A549 (cell line): ENCODE results near the gene NTNG2. TPM values are rescaled to one million over a fixed set of nuclear protein-coding genes. Genes with fewer than 3 reads are reported as not detected.

ENCODE experiments used
- ATAC-seq, 2 experiments: fragments of 200-7000 bp in 1 of 2; fragments of >200 bp in 1 of 2; cut with Nextera tagmentation in 1 of 2; cut with Tn5 transposase in 1 of 2; 3 replicates each; pipeline versions ENCODE4 v1.8.0 to v1.9.1; 2018 to 2020; ENCODE audit warnings: mild to moderate bottlenecking in 1 of 2, moderate library complexity in 1 of 2
- CTCF ChIA-PET: fragments of 300-600 bp; sonication (Branson Sonifier 250); formaldehyde crosslinking; extraction: SDS; loops from one replicate; lab custom pipeline; 2021; ENCODE audit warnings: antibody characterized with exemption, inconsistent platforms; lab: Yijun Ruan, JAX
- POLR2A ChIA-PET: fragments of 350-600 bp; formaldehyde crosslinking; extraction: SDS; loops from one replicate; lab custom pipeline; 2021; ENCODE audit warnings: antibody characterized with exemption, inconsistent platforms; lab: Yijun Ruan, JAX
- DNase-seq, 2 experiments: peaks; one replicate each; pipeline versions ENCODE4 v3.0.0 to v3.0.0-alpha.2; 2011 to 2016; ENCODE audit warnings: low read depth in 1 of 2, low spot score in 1 of 2
- FAIRE-seq: peaks from 2 replicates; lab custom pipeline; 2011; peaks lifted over from hg19 to GRCh38; lab: Jason Lieb, UNC
- H3K27ac ChIP-seq, 2 experiments: fragments of >200 bp; sonication (Bioruptor Twin); formaldehyde crosslinking; 3 replicates each; pipeline ENCODE4 v1.5.1; 2016 to 2017
- H3K4me1 ChIP-seq: fragments of >200 bp; sonication (Bioruptor Twin); formaldehyde crosslinking; 3 replicates; pipeline ENCODE4 v1.6.1; 2016
- H3K4me2 ChIP-seq: fragments of >200 bp; sonication (Bioruptor Twin); formaldehyde crosslinking; 3 replicates; pipeline ENCODE4 v1.6.1; 2016
- H3K4me3 ChIP-seq: fragments of >200 bp; sonication (Bioruptor Twin); formaldehyde crosslinking; 3 replicates; pipeline ENCODE4 v1.5.1; 2016
- H3K9me3 ChIP-seq: fragments of >200 bp; sonication (Bioruptor Twin); formaldehyde crosslinking; 3 replicates; pipeline ENCODE4 v1.6.1; 2016
- CHD2 ChIP-seq: fragments of 150-350 bp; IDR thresholded peaks from 2 replicates; pipeline ENCODE4 v1.6.1; 2014; ENCODE audit warnings: low read length; ENCODE audit not compliant: partially characterized antibody
- CHD4 ChIP-seq: fragments of 200-600 bp; sonication (generic); IDR thresholded peaks from 2 replicates; pipeline ENCODE4 v1.6.1; 2016; ENCODE audit warnings: antibody characterized with exemption, mild to moderate bottlenecking, borderline replicate concordance
- ESRRA ChIP-seq: fragments of 150-350 bp; IDR thresholded peaks from 2 replicates; pipeline ENCODE4 v1.6.1; 2014; ENCODE audit warnings: mild to moderate bottlenecking, low read length, borderline replicate concordance
- HOXB13 ChIP-seq: fragments of 250-450 bp; sonication (Bioruptor Pico); IDR thresholded peaks from 2 replicates; pipeline ENCODE4 v1.5.0; 2020; ENCODE audit warnings: low read depth, mild to moderate bottlenecking, moderate library complexity
- JUNB ChIP-seq: fragments of >200 bp; sonication (Bioruptor Twin); formaldehyde crosslinking; IDR thresholded peaks from 2 replicates; pipeline ENCODE4 v1.6.1; 2016
- KDM1A ChIP-seq: fragments of 200-600 bp; sonication (generic); IDR thresholded peaks from 2 replicates; pipeline ENCODE4 v1.6.1; 2016; ENCODE audit warnings: low read depth, mild to moderate bottlenecking
- KDM5A ChIP-seq: fragments of 200-600 bp; sonication (generic); IDR thresholded peaks from 2 replicates; pipeline ENCODE4 v1.6.1; 2016; ENCODE audit warnings: antibody characterized with exemption, mild to moderate bottlenecking
- MAZ ChIP-seq: fragments of 150-350 bp; IDR thresholded peaks from 2 replicates; pipeline ENCODE4 v1.6.1; 2014; ENCODE audit warnings: antibody characterized with exemption, low read depth, low read length, borderline replicate concordance
- NPAS2 ChIP-seq: fragments of 250-450 bp; sonication (Bioruptor Pico); IDR thresholded peaks from 2 replicates; pipeline ENCODE4 v1.8.0; 2022; ENCODE audit warnings: mild to moderate bottlenecking, moderate library complexity, borderline replicate concordance
- POLR2A ChIP-seq: IDR thresholded peaks from 2 replicates; pipeline ENCODE4 v1.6.1; 2012; ENCODE audit warnings: mild to moderate bottlenecking, low read length
- RCOR1 ChIP-seq: fragments of 150-350 bp; IDR thresholded peaks from 2 replicates; pipeline ENCODE4 v1.6.1; 2014; ENCODE audit warnings: antibody characterized with exemption, low read length, low read depth
- SMC3 ChIP-seq: fragments of >200 bp; sonication (Bioruptor Twin); formaldehyde crosslinking; IDR thresholded peaks from 3 replicates; pipeline ENCODE4 v1.6.1; 2018; ENCODE audit warnings: inconsistent platforms
- WGBS: methylation state at CpG from one replicate; pipeline ENCODE4 v1.1.6; 2017; ENCODE audit errors: missing lambda C conversion rate; 5-methylcytosine and 5-hydroxymethylcytosine counted together
- polyA plus RNA-seq, 4 experiments: library from polyadenylated mRNA; depleted of rRNA in 3 of 4; stranded (reverse); fragments of >200 nt; fragmentation: RNase III in 1 of 4; extraction: RNeasy Plus Mini Kit Qiagen cat#74134 plus additional on column Dnase treatment in 1 of 4; gene quantifications; 2 replicates in 3 of 4; 3 replicates in 1 of 4; pipeline ENCODE4 v1.2.3, GENCODE V29; 2011 to 2017
- TF ChIP-seq, protein P1 (sequence below): fragments of >200 bp; sonication (Bioruptor Twin); formaldehyde crosslinking; IDR thresholded peaks from 3 replicates; pipeline ENCODE4 v1.5.1; 2016
- TF ChIP-seq, protein P2 (sequence below): fragments of 150-350 bp; IDR thresholded peaks from 2 replicates; pipeline ENCODE4 v1.6.1; 2014; ENCODE audit warnings: low read depth, mild to moderate bottlenecking, low read length
- TF ChIP-seq, protein P3 (sequence below): fragments of 250-450 bp; sonication (Bioruptor Pico); IDR thresholded peaks from 2 replicates; pipeline ENCODE4 v1.5.0; 2021; ENCODE audit warnings: mild to moderate bottlenecking, moderate library complexity, borderline replicate concordance
- TF ChIP-seq, protein P4 (sequence below): fragments of >200 bp; sonication (Bioruptor Twin); formaldehyde crosslinking; IDR thresholded peaks from 3 replicates; pipeline ENCODE4 v1.6.1; 2016

NTNG2 gene
- polyA plus RNA-seq, 2 of the 4 experiments (the other 2 are of a cell fraction) = 0.52 to 1.0 TPM

DNA sequence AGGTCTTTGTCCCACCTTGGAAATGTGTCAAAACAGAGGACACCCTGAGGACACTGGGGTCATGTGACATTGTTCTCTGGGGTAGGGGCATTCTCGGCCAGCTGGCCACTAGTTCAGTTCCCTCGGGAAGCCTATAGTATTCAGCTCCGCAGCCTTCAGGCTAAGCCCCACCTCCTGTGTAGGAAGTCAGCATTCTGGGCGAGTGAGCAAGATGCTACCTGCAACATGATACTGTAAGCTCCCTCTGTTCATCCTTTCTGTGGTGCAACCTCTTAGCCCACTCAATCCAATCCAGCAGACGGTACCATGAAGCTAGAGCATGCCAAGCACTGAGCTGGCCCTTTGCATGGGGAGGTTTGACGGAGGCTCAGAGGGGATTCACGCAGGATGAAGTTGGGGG is 5.3 kb downstream of the NTNG2 start:
- no peaks in the 10 kb centered on the region for H3K9me3 ChIP-seq
- no peak for FAIRE-seq
- H3K4me2 ChIP-seq = no peak overlapping the region
- ChIA-PET CTCF (interaction anchor here (0.6 to 11.1 kb wide), 11 partner anchors 8 to 601 kb away, joined by 3 to 197 read pairs (median 4); no protein-coding TSS in a partner anchor), POLR2A (no interaction called here)
- H3K4me3 ChIP-seq = no peak overlapping the region
- no peak for DNase-seq
- 70% methylated on average over 7 of the region's 7 CpGs for WGBS
- peaks cover 11% of the 10 kb centered on the region for H3K4me1 ChIP-seq
- TF ChIP-seq, protein P1, sequence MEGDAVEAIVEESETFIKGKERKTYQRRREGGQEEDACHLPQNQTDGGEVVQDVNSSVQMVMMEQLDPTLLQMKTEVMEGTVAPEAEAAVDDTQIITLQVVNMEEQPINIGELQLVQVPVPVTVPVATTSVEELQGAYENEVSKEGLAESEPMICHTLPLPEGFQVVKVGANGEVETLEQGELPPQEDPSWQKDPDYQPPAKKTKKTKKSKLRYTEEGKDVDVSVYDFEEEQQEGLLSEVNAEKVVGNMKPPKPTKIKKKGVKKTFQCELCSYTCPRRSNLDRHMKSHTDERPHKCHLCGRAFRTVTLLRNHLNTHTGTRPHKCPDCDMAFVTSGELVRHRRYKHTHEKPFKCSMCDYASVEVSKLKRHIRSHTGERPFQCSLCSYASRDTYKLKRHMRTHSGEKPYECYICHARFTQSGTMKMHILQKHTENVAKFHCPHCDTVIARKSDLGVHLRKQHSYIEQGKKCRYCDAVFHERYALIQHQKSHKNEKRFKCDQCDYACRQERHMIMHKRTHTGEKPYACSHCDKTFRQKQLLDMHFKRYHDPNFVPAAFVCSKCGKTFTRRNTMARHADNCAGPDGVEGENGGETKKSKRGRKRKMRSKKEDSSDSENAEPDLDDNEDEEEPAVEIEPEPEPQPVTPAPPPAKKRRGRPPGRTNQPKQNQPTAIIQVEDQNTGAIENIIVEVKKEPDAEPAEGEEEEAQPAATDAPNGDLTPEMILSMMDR = no peak
- no peak overlapping the region for H3K27ac ChIP-seq
- no peak for ATAC-seq

DNA sequence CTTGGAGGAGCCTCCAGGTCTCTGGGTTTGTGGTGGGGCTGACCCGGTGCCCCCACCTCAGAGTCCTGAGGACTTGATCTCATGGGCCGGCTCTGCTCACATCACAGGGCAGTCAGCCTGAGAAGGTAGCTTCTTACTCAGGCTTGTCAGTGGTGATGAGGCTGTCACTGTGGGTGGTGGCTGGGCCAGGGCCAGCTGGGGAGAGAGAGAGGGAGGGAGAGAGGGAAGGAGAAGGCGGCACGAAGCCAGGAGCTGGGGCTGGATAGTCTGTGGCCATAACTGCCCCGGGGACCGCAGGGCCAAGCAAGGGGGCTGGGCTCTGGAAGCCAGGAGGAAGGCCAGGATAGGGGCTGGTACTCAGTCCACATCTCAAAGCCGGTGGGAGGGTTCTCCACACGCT is 6.5 kb downstream of the NTNG2 start:
- H3K4me3 ChIP-seq = no peak overlapping the region
- no peaks in the 10 kb centered on the region for H3K9me3 ChIP-seq
- CTCF ChIA-PET = interaction anchor here (0.6 to 11.1 kb wide), 13 partner anchors 9 to 358 kb away, joined by 3 to 197 read pairs (median 8); no protein-coding TSS in a partner anchor
- FAIRE-seq = no peak
- DNase-seq = no peak
- POLR2A ChIA-PET = no interaction called here
- TF ChIP-seq KDM1A = no peak
- TF ChIP-seq NPAS2 (CRISPR knock-in tag) = no peak
- TF ChIP-seq, protein P2, sequence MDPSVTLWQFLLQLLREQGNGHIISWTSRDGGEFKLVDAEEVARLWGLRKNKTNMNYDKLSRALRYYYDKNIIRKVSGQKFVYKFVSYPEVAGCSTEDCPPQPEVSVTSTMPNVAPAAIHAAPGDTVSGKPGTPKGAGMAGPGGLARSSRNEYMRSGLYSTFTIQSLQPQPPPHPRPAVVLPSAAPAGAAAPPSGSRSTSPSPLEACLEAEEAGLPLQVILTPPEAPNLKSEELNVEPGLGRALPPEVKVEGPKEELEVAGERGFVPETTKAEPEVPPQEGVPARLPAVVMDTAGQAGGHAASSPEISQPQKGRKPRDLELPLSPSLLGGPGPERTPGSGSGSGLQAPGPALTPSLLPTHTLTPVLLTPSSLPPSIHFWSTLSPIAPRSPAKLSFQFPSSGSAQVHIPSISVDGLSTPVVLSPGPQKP = no peak
- TF ChIP-seq MAZ = no peak
- TF ChIP-seq SMC3 = no peak
- no peak for TF ChIP-seq RCOR1
- TF ChIP-seq, protein P3, sequence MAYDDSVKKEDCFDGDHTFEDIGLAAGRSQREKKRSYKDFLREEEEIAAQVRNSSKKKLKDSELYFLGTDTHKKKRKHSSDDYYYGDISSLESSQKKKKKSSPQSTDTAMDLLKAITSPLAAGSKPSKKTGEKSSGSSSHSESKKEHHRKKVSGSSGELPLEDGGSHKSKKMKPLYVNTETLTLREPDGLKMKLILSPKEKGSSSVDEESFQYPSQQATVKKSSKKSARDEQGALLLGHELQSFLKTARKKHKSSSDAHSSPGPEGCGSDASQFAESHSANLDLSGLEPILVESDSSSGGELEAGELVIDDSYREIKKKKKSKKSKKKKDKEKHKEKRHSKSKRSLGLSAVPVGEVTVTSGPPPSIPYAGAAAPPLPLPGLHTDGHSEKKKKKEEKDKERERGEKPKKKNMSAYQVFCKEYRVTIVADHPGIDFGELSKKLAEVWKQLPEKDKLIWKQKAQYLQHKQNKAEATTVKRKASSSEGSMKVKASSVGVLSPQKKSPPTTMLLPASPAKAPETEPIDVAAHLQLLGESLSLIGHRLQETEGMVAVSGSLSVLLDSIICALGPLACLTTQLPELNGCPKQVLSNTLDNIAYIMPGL (CRISPR knock-in tag) = no peak
- TF ChIP-seq POLR2A = no peak
- TF ChIP-seq JUNB = no peak
- TF ChIP-seq CHD4 = no peak
- ATAC-seq = no peak
- WGBS = 62% methylated on average over 8 of the region's 8 CpGs
- H3K4me1 ChIP-seq = peaks cover 11% of the 10 kb centered on the region
- H3K27ac ChIP-seq = no peak overlapping the region
- H3K4me2 ChIP-seq = no peak overlapping the region

DNA sequence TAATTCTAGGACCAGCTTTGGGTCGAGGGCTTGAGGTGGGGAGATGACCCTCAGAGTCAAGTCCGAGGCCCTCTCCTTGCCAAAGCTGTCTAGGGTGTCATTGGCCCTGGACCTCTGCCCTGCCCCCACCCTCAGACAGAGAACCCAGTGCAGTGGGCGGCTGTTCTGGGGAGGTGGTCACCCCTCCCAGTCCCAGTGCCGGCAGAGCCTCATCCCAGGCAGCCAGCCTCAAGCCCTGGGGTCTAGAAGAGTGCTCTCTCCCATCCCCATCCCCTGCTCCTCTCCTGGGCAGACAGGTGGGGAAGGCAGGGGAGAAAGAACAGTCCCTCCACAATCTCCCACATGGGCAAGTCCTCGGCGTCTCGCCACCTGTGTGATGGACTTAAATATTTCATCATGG is 7.0 kb downstream of the NTNG2 start:
- Histone ChIP-seq H3K27ac (no peak overlapping the region), H3K4me3 (no peak overlapping the region), H3K4me2 (no peak overlapping the region), H3K4me1 (peaks cover 11% of the 10 kb centered on the region), H3K9me3 (no peaks in the 10 kb centered on the region)
- ATAC-seq = no peak
- TF ChIP-seq, protein P4, sequence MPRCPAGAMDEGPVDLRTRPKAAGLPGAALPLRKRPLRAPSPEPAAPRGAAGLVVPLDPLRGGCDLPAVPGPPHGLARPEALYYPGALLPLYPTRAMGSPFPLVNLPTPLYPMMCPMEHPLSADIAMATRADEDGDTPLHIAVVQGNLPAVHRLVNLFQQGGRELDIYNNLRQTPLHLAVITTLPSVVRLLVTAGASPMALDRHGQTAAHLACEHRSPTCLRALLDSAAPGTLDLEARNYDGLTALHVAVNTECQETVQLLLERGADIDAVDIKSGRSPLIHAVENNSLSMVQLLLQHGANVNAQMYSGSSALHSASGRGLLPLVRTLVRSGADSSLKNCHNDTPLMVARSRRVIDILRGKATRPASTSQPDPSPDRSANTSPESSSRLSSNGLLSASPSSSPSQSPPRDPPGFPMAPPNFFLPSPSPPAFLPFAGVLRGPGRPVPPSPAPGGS = no peak
- TF ChIP-seq CHD2 = no peak
- no peak for TF ChIP-seq HOXB13
- TF ChIP-seq SMC3 = no peak
- no peak for TF ChIP-seq ESRRA
- no peak for TF ChIP-seq KDM5A
- no peak for FAIRE-seq
- DNase-seq = no peak
- WGBS = 52% methylated on average over 7 of the region's 7 CpGs
- POLR2A ChIA-PET = no interaction called here
- CTCF ChIA-PET = interaction anchor here (0.6 to 11.1 kb wide), 22 partner anchors 9 to 406 kb away, joined by 3 to 197 read pairs (median 6); no protein-coding TSS in a partner anchor
